Subcutaneous adipose tissue (tissue), 4 donors: ENCODE measurements around the gene TERT. TPM values are rescaled to one million over a fixed set of nuclear protein-coding genes. Genes with fewer than 3 reads are reported as not detected.

ENCODE experiments used
- total RNA-seq, 4 donors: library from RNA; depleted of rRNA; stranded (reverse); fragments of >200 nt; gene quantifications; one replicate each; pipeline ENCODE4 v1.1.0, GENCODE V29; 2016
- TF ChIP-seq, protein P1 (sequence below): fragments of 450-650 bp; IDR thresholded peaks from one replicate; pipeline ENCODE4 v1.5.1; 2016; ENCODE audit warnings: low read depth, mild to moderate bottlenecking, control low read depth, antibody characterized with exemption, moderate library complexity

Gene TERT
- total RNA-seq, 4 donors from 2014 or later = not detected

DNA sequence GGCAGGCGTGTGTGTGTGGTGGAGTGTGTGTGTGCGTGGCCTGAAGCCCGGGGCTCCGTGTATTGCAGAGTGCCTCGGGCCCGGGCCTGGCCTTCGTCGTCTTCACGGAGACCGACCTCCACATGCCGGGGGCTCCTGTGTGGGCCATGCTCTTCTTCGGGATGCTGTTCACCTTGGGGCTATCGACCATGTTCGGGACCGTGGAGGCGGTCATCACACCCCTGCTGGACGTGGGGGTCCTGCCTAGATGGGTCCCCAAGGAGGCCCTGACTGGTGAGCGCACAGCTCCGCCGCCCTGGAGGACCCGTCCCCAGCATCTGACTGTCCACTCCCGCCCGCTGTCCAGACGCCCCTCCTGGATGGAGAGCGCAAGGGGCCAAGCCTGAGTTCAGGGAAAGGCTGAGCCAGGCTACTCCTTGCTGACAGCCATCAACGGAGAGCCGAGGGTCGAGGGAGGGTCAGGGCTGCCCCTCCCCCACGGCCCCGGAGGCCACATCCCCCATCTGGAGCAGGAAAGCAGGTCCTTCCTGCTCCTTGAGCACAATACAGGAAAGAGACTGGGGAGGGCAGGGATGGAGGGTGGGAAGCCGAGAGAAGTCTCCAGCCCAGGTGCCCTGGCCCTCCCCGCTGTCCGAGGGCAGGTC lies 51.3 kb downstream of the TERT start:
- TF ChIP-seq, protein P1, sequence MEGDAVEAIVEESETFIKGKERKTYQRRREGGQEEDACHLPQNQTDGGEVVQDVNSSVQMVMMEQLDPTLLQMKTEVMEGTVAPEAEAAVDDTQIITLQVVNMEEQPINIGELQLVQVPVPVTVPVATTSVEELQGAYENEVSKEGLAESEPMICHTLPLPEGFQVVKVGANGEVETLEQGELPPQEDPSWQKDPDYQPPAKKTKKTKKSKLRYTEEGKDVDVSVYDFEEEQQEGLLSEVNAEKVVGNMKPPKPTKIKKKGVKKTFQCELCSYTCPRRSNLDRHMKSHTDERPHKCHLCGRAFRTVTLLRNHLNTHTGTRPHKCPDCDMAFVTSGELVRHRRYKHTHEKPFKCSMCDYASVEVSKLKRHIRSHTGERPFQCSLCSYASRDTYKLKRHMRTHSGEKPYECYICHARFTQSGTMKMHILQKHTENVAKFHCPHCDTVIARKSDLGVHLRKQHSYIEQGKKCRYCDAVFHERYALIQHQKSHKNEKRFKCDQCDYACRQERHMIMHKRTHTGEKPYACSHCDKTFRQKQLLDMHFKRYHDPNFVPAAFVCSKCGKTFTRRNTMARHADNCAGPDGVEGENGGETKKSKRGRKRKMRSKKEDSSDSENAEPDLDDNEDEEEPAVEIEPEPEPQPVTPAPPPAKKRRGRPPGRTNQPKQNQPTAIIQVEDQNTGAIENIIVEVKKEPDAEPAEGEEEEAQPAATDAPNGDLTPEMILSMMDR = no peak

DNA sequence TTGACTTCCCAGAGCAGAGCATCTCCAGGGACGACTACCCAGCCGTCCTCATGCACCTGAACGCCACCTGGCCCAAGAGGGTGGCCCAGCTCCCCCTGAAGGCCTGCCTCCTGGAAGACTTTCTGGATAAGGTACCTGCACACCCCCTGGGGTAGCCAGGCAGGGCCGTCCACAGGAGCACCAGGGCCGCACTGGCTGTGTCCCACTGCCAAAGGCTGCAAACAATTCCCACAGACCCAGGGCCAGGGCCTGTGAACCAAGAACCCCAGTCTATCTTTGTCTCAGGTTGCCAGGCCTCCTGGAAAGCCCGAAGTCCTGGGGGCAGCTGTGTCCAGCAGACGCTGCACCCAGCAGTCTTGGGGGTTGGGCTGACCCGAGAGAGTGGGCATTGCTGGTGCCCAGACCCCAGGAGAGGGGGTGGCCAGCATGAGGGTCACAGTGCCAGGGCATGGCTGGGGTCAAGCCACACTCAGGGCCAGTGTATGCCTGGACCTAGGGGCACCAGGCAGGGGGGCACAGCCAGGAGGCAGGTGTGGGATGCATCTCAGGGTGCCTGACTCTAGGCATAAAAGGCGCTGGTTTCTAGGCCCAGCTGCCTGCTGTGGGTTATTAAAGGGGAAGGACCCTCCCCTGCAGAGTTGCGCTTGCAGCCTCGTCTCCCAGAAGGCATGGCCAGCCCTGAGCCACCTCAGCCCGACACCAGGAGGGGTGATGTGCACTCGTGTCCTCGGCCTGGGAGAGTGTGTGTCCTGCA lies 52.0 kb downstream of the TERT start:
- TF ChIP-seq, protein P1 = no peak

DNA sequence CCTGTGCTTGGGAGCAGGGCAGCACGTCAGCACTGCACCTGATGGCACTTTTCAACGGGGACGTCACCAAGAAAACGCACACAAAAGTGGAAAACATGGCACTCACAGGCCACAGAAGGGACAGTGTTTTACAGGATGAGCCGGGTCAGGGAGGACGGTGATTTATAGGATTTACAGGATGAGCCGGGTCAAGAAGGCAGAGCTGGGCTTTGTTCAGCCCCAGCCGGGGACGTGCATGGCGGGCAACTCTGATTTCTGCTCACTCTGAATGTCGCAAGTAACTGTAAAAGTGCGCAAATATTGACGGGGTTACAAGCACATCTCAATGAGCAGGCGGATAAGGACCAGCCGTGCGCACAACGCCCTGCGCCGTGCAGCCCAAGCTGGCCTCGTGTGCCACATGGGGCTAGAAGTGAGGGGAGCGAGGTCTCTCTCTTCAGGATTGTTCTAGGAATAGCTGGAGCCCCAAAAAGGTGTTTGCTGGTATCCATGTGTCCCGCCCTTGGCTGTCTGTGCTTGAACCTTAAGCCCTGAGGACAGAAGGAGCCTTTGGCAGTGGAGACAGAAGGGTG lies 53.3 kb downstream of the TERT start:
- TF ChIP-seq, protein P1 = no peak

DNA sequence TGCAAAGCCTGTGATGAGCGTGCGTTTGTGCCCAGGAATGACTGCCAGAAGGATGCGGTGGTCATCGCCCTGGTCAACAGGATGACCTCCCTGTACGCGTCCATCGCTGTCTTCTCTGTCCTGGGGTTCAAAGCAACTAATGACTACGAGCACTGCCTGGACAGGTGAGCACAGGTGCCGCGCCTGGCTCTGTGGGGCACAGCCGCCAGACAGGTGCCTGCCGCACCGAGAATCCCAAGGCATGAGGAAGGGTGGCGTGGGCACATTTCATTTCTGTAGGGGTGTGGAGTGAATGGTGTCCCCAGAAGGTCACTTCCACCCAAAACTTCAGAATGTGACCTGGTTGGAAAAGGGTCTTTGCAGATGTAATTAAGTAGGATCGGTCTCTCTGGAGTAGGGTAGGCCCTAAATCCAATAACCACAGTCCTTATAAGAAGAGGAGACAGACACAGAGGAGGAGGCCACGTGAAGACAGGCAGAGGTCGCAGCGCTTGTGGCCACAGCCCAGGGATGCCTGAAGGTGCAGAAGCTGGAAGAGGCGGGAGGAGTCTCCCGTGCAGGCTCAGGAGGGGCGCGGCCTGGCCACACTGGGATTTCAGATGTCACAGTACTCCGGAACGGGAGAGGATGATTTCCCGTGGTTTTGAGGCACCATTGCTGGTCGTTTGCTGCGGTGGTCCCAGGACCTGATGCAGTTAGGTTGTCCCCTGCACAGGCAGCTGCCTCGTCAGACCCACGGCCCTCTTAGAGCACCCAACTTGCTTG lies 54.2 kb downstream of the TERT start:
- TF ChIP-seq, protein P1 = no peak

DNA sequence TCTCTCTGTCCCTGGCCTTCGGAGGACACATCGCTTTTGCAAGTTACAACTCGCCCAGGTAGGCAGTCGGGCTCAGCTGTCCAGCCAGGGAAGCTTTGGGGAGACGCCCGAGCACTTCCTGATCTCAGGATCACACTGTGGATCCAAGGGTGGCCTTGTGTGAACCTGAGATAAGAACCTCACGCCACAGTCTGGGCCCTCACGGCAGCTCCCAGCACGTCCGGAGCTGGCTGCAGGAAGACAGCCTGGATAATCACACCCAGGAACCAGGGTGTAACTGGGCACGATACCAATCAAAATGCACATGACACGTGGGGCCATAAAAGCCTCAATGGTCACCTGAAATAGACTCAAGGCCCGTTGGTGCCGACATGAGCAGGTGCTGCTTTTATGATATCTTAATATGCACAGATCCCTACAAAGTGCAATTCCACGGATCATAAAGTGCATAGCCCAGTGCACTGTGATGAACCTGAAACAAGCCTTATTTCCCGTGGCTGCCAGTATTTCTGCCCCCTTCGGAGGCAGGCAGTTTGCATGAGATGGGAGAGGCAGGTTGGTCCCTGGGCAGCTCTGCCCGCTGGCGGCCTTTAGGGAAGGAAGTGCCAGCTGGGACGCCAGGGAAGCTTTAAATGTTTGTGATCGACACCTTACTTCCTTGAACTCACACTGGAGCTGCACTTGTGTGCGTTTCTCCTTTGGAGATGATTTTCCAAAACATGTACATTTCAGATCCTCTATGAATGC lies 55.2 kb downstream of the TERT start:
- TF ChIP-seq, protein P1 = no peak

DNA sequence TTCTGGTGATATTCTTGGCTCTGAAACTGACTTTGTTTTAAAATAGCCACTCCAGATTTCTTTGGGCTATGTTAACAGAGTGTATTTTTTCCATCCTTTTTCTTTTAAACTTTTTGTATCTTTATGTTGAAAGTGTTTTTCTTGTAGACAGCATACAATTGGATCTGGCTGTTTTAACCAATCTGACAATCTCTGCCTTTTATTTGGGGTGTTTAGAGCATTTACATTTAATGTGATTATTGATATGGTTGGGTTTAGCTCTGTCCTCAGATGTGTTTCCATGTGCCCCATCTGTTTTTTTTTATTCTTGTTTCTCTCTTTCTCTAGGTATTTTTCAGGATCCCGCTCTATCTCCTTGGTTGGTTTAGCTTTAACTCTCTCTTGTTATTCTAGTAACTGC lies 59.0 kb downstream of the TERT start:
- TF ChIP-seq, protein P1 = no peak
